H9 (cell line): Measurements from ENCODE around the gene DMD. TPM values are rescaled to one million over a fixed set of nuclear protein-coding genes. Genes with fewer than 3 reads are reported as not detected.

Experiments
- DNase-seq: peaks from one replicate; pipeline ENCODE4 v3.0.0-alpha.2; 2017
- H2AFZ ChIP-seq: one replicate; pipeline ENCODE4 v1.6.1; 2013; ENCODE audit warnings: mild to moderate bottlenecking, low read length, control low read depth, moderate library complexity
- H2AK5ac ChIP-seq: 2 replicates; pipeline ENCODE4 v1.6.1; 2013; ENCODE audit warnings: low read length, control low read depth, mixed read lengths; ENCODE audit not compliant: insufficient read length
- H2BK120ac ChIP-seq: one replicate; pipeline ENCODE4 v1.6.1; 2013; ENCODE audit warnings: low read depth, mild to moderate bottlenecking, low read length, control low read depth, inconsistent platforms; ENCODE audit not compliant: poor library complexity, severe bottlenecking
- H2BK12ac ChIP-seq: 2 replicates; pipeline ENCODE4 v1.6.1; 2013; ENCODE audit warnings: low read length, control low read depth, mixed read lengths, low read depth; ENCODE audit not compliant: insufficient read length
- H2BK15ac ChIP-seq: 2 replicates; pipeline ENCODE4 v1.6.1; 2013; ENCODE audit warnings: low read depth, low read length, control low read depth
- H2BK20ac ChIP-seq: one replicate; pipeline ENCODE4 v1.6.1; 2013; ENCODE audit warnings: low read depth, mild to moderate bottlenecking, low read length, control low read depth, inconsistent platforms; ENCODE audit not compliant: poor library complexity, severe bottlenecking
- H2BK5ac ChIP-seq: 2 replicates; pipeline ENCODE4 v1.6.1; 2013; ENCODE audit warnings: low read length, control low read depth, mixed read lengths; ENCODE audit not compliant: insufficient read length
- H3K14ac ChIP-seq: 2 replicates; pipeline ENCODE4 v1.6.1; 2013; ENCODE audit warnings: low read length, control low read depth; ENCODE audit not compliant: insufficient read depth
- H3K18ac ChIP-seq: 2 replicates; pipeline ENCODE4 v1.6.1; 2013; ENCODE audit warnings: low read depth, mild to moderate bottlenecking, mixed read lengths, low read length, control low read depth; ENCODE audit not compliant: insufficient read length
- H3K23ac ChIP-seq: 2 replicates; pipeline ENCODE4 v1.6.1; 2013; ENCODE audit warnings: low read length, control low read depth, mixed read lengths, low read depth; ENCODE audit not compliant: insufficient read length
- H3K23me2 ChIP-seq: 2 replicates; pipeline ENCODE4 v1.6.1; 2013; ENCODE audit warnings: low read depth, mild to moderate bottlenecking, mixed read lengths, low read length, control low read depth; ENCODE audit not compliant: insufficient read length, poor library complexity, severe bottlenecking
- H3K27ac ChIP-seq: 2 replicates; pipeline ENCODE4 v1.5.1; 2013; ENCODE audit warnings: low read length, control low read depth, mixed read lengths, low read depth; ENCODE audit not compliant: insufficient read length
- H3K27me3 ChIP-seq: 2 replicates; pipeline ENCODE4 v1.6.1; 2013; ENCODE audit warnings: low read length, control low read depth, inconsistent platforms; ENCODE audit not compliant: insufficient read depth
- H3K4ac ChIP-seq: 2 replicates; pipeline ENCODE4 v1.6.1; 2013; ENCODE audit warnings: low read depth, mild to moderate bottlenecking, control low read depth, inconsistent platforms, low read length, moderate library complexity
- H3K4me1 ChIP-seq: 2 replicates; pipeline ENCODE4 v1.6.1; 2013; ENCODE audit warnings: low read length, control low read depth, inconsistent platforms; ENCODE audit not compliant: insufficient read depth
- H3K4me2 ChIP-seq: 2 replicates; pipeline ENCODE4 v1.6.1; 2013; ENCODE audit warnings: low read length, control low read depth, mixed read lengths; ENCODE audit not compliant: insufficient read length, insufficient read depth
- H3K56ac ChIP-seq: 2 replicates; pipeline ENCODE4 v1.6.1; 2013; ENCODE audit warnings: low read depth, mild to moderate bottlenecking, mixed read lengths, low read length, control low read depth; ENCODE audit not compliant: insufficient read length
- H3K79me1 ChIP-seq: 2 replicates; pipeline ENCODE4 v1.6.1; 2013; ENCODE audit warnings: low read depth, mild to moderate bottlenecking, moderate library complexity, low read length, control low read depth, inconsistent platforms; ENCODE audit not compliant: insufficient read depth, poor library complexity, severe bottlenecking
- H3K79me2 ChIP-seq: 2 replicates; pipeline ENCODE4 v1.6.1; 2013; ENCODE audit warnings: low read length, control low read depth, inconsistent platforms; ENCODE audit not compliant: insufficient read depth
- H3K9ac ChIP-seq: 2 replicates; pipeline ENCODE4 v1.6.1; 2013; ENCODE audit warnings: low read length, control low read depth, mixed read lengths; ENCODE audit not compliant: insufficient read length; ENCODE audit errors: extremely low read depth
- H3K9me3 ChIP-seq: one replicate; pipeline ENCODE4 v1.6.1; 2013; ENCODE audit warnings: low read depth, low read length, inconsistent platforms; ENCODE audit not compliant: control insufficient read depth
- H3T11ph ChIP-seq: one replicate; pipeline ENCODE4 v1.6.1; 2013; ENCODE audit warnings: mild to moderate bottlenecking, low read length, control low read depth, inconsistent platforms
- H4K20me1 ChIP-seq: one replicate; pipeline ENCODE4 v1.6.1; 2013; ENCODE audit not compliant: control insufficient read depth, insufficient read length, insufficient read depth
- H4K5ac ChIP-seq: 2 replicates; pipeline ENCODE4 v1.6.1; 2013; ENCODE audit warnings: low read depth, mild to moderate bottlenecking, mixed read lengths, low read length, control low read depth; ENCODE audit not compliant: insufficient read length
- H4K8ac ChIP-seq: replicated peaks from 2 replicates; pipeline ENCODE4 v1.6.1; 2013; ENCODE audit warnings: low read length, control low read depth, mixed read lengths, low read depth; ENCODE audit not compliant: insufficient read length
- H4K91ac ChIP-seq: 2 replicates; pipeline ENCODE4 v1.6.1; 2013; ENCODE audit warnings: low read depth, mild to moderate bottlenecking, moderate library complexity, mixed read lengths, low read length, control low read depth; ENCODE audit not compliant: insufficient read length
- H3K27ac Mint-ChIP-seq, 3 experiments: 2 replicates in 2 of 3; 3 replicates in 1 of 3; pipeline ENCODE4 v1.8.0; 2020 to 2021; ENCODE audit warnings: mixed read lengths in 3 of 3, mild to moderate bottlenecking in 1 of 3, moderate library complexity in 1 of 3
- H3K27me3 Mint-ChIP-seq: 2 replicates; pipeline ENCODE4 v1.8.0; 2021; ENCODE audit warnings: low read depth, mild to moderate bottlenecking, moderate library complexity, mixed read lengths
- H3K36me3 Mint-ChIP-seq, 3 experiments: 2 replicates in 2 of 3; 3 replicates in 1 of 3; pipeline ENCODE4 v1.8.0; 2020 to 2021; ENCODE audit warnings: low read depth in 3 of 3, mixed read lengths in 3 of 3; ENCODE audit not compliant: insufficient read depth in 1 of 3
- H3K4me1 Mint-ChIP-seq, 2 experiments: 2 replicates each; pipeline ENCODE4 v1.8.0; 2020; ENCODE audit warnings: mixed read lengths in 2 of 2
- H3K4me3 Mint-ChIP-seq, 2 experiments: 2 replicates in 1 of 2; 3 replicates in 1 of 2; pipeline ENCODE4 v1.8.0; 2020 to 2021; ENCODE audit warnings: mild to moderate bottlenecking in 2 of 2, mixed read lengths in 2 of 2, moderate library complexity in 1 of 2
- H3K9me3 Mint-ChIP-seq, 2 experiments: 2 replicates in 1 of 2; 3 replicates in 1 of 2; pipeline ENCODE4 v1.8.0; 2020; ENCODE audit warnings: mild to moderate bottlenecking in 2 of 2, mixed read lengths in 2 of 2, moderate library complexity in 1 of 2
- CTCF ChIP-seq: fragments of 200-600 bp; sonication (generic); conservative IDR thresholded peaks from 3 replicates; pipeline ENCODE4 v1.8.0; 2021; ENCODE audit warnings: antibody characterized with exemption, mild to moderate bottlenecking
- WGBS: extraction: QIAGEN DNeasy Blood & Tissue Kit; methylation state at CpG from one replicate; pipeline ENCODE4 v1.1.7; 2013; ENCODE audit warnings: missing lambda C conversion rate, low lambda C conversion rate, mixed read lengths; ENCODE audit not compliant: insufficient read length; ENCODE audit errors: extremely low coverage; 5-methylcytosine and 5-hydroxymethylcytosine counted together
- total RNA-seq: library from RNA; stranded (reverse); gene quantifications from 2 replicates; pipeline ENCODE4 v1.2.1, GENCODE V29; 2021

DMD gene
- total RNA-seq, 1 experiment from 2014 or later: 3.8 TPM

- no peak overlapping the region for H3K27ac Mint-ChIP-seq
- H3K27me3 Mint-ChIP-seq: no peaks in the 10 kb centered on the region; the same call in 1 of the 2 replicates
- Histone ChIP-seq H2BK20ac (no peak overlapping the region), H3K23me2 (no peaks in the 10 kb centered on the region), H3K14ac (no peak overlapping the region), H2AFZ (no peak overlapping the region), H4K20me1 (no peaks in the 10 kb centered on the region), H3K9me3 (no peaks in the 10 kb centered on the region), H4K8ac (no peak overlapping the region), H3K79me2 (no peaks in the 10 kb centered on the region), H4K5ac (no peak overlapping the region), H2BK120ac (no peak overlapping the region), H3K27me3 (no peaks in the 10 kb centered on the region), H3K4me1 (no peaks in the 10 kb centered on the region), H3K27ac (no peak overlapping the region), H2BK15ac (no peak overlapping the region), H3K9ac (no peak overlapping the region), H3K56ac (no peak overlapping the region), H2AK5ac (no peak overlapping the region), H3K4ac (no peak overlapping the region), H3K23ac (no peak overlapping the region), H3K18ac (no peak overlapping the region), H3K79me1 (no peaks in the 10 kb centered on the region), H3K4me2 (no peak overlapping the region), H3T11ph (no peak overlapping the region), H4K91ac (no peak overlapping the region), H2BK5ac (no peak overlapping the region), H2BK12ac (no peak overlapping the region)
- DNase-seq: no peak
- WGBS: no CpG with 5 or more reads among the region's 4 CpGs
- no peaks in the 10 kb centered on the region for H3K36me3 Mint-ChIP-seq
- no peak overlapping the region for H3K4me3 Mint-ChIP-seq
- peaks cover 48 to 55% of the 10 kb centered on the region in 2 experiments for H3K9me3 Mint-ChIP-seq
- TF ChIP-seq CTCF: no peak
- H3K4me1 Mint-ChIP-seq: no peaks in the 10 kb centered on the region
Measured at GRCh38 chrX:32010212-32010611, 1201.1 kb downstream of the DMD start.
